A549 (cell line): ENCODE results near the gene RBM14. TPM values are rescaled to one million over a fixed set of nuclear protein-coding genes. Genes with fewer than 3 reads are reported as not detected.

Experiments
- ATAC-seq, 2 experiments: fragments of 200-7000 bp in 1 of 2; fragments of >200 bp in 1 of 2; cut with Nextera tagmentation in 1 of 2; cut with Tn5 transposase in 1 of 2; 3 replicates each; pipeline versions ENCODE4 v1.8.0 to v1.9.1; 2018 to 2020; ENCODE audit warnings: mild to moderate bottlenecking in 1 of 2, moderate library complexity in 1 of 2
- CTCF ChIA-PET: fragments of 300-600 bp; sonication (Branson Sonifier 250); formaldehyde crosslinking; extraction: SDS; loops from one replicate; lab custom pipeline; 2021; ENCODE audit warnings: antibody characterized with exemption, inconsistent platforms; lab: Yijun Ruan, JAX
- POLR2A ChIA-PET: fragments of 350-600 bp; formaldehyde crosslinking; extraction: SDS; loops from one replicate; lab custom pipeline; 2021; ENCODE audit warnings: antibody characterized with exemption, inconsistent platforms; lab: Yijun Ruan, JAX
- DNase-seq, 2 experiments: peaks; one replicate each; pipeline versions ENCODE4 v3.0.0 to v3.0.0-alpha.2; 2011 to 2016; ENCODE audit warnings: low read depth in 1 of 2, low spot score in 1 of 2
- FAIRE-seq: peaks from 2 replicates; lab custom pipeline; 2011; peaks lifted over from hg19 to GRCh38; lab: Jason Lieb, UNC
- H3K27ac ChIP-seq, 2 experiments: fragments of >200 bp; sonication (Bioruptor Twin); formaldehyde crosslinking; 3 replicates each; pipeline ENCODE4 v1.5.1; 2016 to 2017
- H3K4me1 ChIP-seq: fragments of >200 bp; sonication (Bioruptor Twin); formaldehyde crosslinking; 3 replicates; pipeline ENCODE4 v1.6.1; 2016
- H3K4me2 ChIP-seq: fragments of >200 bp; sonication (Bioruptor Twin); formaldehyde crosslinking; 3 replicates; pipeline ENCODE4 v1.6.1; 2016
- H3K4me3 ChIP-seq: fragments of >200 bp; sonication (Bioruptor Twin); formaldehyde crosslinking; 3 replicates; pipeline ENCODE4 v1.5.1; 2016
- H3K9me3 ChIP-seq: fragments of >200 bp; sonication (Bioruptor Twin); formaldehyde crosslinking; 3 replicates; pipeline ENCODE4 v1.6.1; 2016
- ATOH8 ChIP-seq: fragments of 250-450 bp; sonication (Bioruptor Pico); IDR thresholded peaks from 2 replicates; pipeline ENCODE4 v1.5.0; 2020; ENCODE audit warnings: low read depth, mild to moderate bottlenecking, moderate library complexity
- CEBPB ChIP-seq, 2 experiments: fragments of >200 bp in 1 of 2; sonication (Bioruptor Twin) in 1 of 2; formaldehyde crosslinking in 1 of 2; IDR thresholded peaks; 2 replicates each; pipeline ENCODE4 v1.6.1; 2012 to 2016
- CTCF ChIP-seq: fragments of >200 bp; sonication (Bioruptor Twin); formaldehyde crosslinking; IDR thresholded peaks from 3 replicates; pipeline ENCODE4 v1.5.1; 2016
- EHMT2 ChIP-seq: fragments of 200-600 bp; sonication (generic); IDR thresholded peaks from 2 replicates; pipeline ENCODE4 v1.6.1; 2016; ENCODE audit warnings: antibody characterized with exemption, low read depth, mild to moderate bottlenecking, moderate library complexity
- ELK1 ChIP-seq: fragments of 150-350 bp; IDR thresholded peaks from 2 replicates; pipeline ENCODE4 v1.6.1; 2014; ENCODE audit warnings: low read depth, mild to moderate bottlenecking, low read length
- ESRRA ChIP-seq: fragments of 150-350 bp; IDR thresholded peaks from 2 replicates; pipeline ENCODE4 v1.6.1; 2014; ENCODE audit warnings: mild to moderate bottlenecking, low read length, borderline replicate concordance
- GATA3 ChIP-seq: IDR thresholded peaks from 2 replicates; pipeline ENCODE4 v1.6.1; 2012; ENCODE audit warnings: borderline replicate concordance
- HEYL ChIP-seq: fragments of 250-450 bp; sonication (Bioruptor Pico); IDR thresholded peaks from 2 replicates; pipeline ENCODE4 v1.8.0; 2021; ENCODE audit warnings: mild to moderate bottlenecking, moderate library complexity
- HOXA7 ChIP-seq: fragments of 250-450 bp; sonication (Bioruptor Pico); IDR thresholded peaks from 2 replicates; pipeline ENCODE4 v1.5.0; 2020; ENCODE audit warnings: mild to moderate bottlenecking, moderate library complexity
- HOXB5 ChIP-seq: fragments of 250-450 bp; sonication (Bioruptor Pico); IDR thresholded peaks from 2 replicates; pipeline ENCODE4 v1.5.0; 2020; ENCODE audit warnings: mild to moderate bottlenecking, moderate library complexity
- MAFK ChIP-seq: fragments of 450-650 bp; IDR thresholded peaks from 2 replicates; pipeline ENCODE4 v1.6.1; 2014; ENCODE audit not compliant: partially characterized antibody
- PHF8 ChIP-seq: fragments of 200-600 bp; sonication (generic); IDR thresholded peaks from 2 replicates; pipeline ENCODE4 v1.6.1; 2016; ENCODE audit warnings: low read depth, mild to moderate bottlenecking, antibody characterized with exemption, moderate library complexity, borderline replicate concordance
- POLR2AphosphoS2 ChIP-seq: conservative IDR thresholded peaks from 2 replicates; pipeline ENCODE4 v1.6.1; 2012; ENCODE audit warnings: low read length, improper control_type of control experiment, inconsistent platforms
- RCOR1 ChIP-seq: fragments of 150-350 bp; IDR thresholded peaks from 2 replicates; pipeline ENCODE4 v1.6.1; 2014; ENCODE audit warnings: antibody characterized with exemption, low read length, low read depth
- SREBF2 ChIP-seq: fragments of 450-650 bp; IDR thresholded peaks from 2 replicates; pipeline ENCODE4 v1.6.1; 2014; ENCODE audit warnings: mild to moderate bottlenecking, moderate library complexity
- TP53 ChIP-seq: fragments of 250-450 bp; sonication (Bioruptor Pico); IDR thresholded peaks from 2 replicates; pipeline ENCODE4 v1.5.0; 2021; ENCODE audit warnings: mild to moderate bottlenecking, moderate library complexity
- USF2 ChIP-seq: fragments of 450-650 bp; IDR thresholded peaks from 2 replicates; pipeline ENCODE4 v1.6.1; 2014; ENCODE audit warnings: antibody characterized with exemption
- ZFP36 ChIP-seq: fragments of 450-650 bp; IDR thresholded peaks from 2 replicates; pipeline ENCODE4 v1.6.1; 2014; ENCODE audit warnings: borderline replicate concordance; ENCODE audit not compliant: partially characterized antibody
- ZNF302 ChIP-seq: fragments of 250-450 bp; sonication (Bioruptor Pico); IDR thresholded peaks from 2 replicates; pipeline ENCODE4 v1.9.0; 2021; ENCODE audit warnings: inconsistent platforms, mild to moderate bottlenecking, moderate library complexity
- ZSCAN20 ChIP-seq: fragments of 250-450 bp; sonication (Bioruptor Pico); IDR thresholded peaks from 2 replicates; pipeline ENCODE4 v1.8.0; 2022; ENCODE audit warnings: mild to moderate bottlenecking, moderate library complexity
- WGBS: methylation state at CpG from one replicate; pipeline ENCODE4 v1.1.6; 2017; ENCODE audit errors: missing lambda C conversion rate; 5-methylcytosine and 5-hydroxymethylcytosine counted together
- polyA plus RNA-seq, 4 experiments: library from polyadenylated mRNA; depleted of rRNA in 3 of 4; stranded (reverse); fragments of >200 nt; fragmentation: RNase III in 1 of 4; extraction: RNeasy Plus Mini Kit Qiagen cat#74134 plus additional on column Dnase treatment in 1 of 4; gene quantifications; 2 replicates in 3 of 4; 3 replicates in 1 of 4; pipeline ENCODE4 v1.2.3, GENCODE V29; 2011 to 2017

The RBM14 gene
- polyA plus RNA-seq, 2 of the 4 experiments (the other 2 are of a cell fraction): 33.0 to 103 TPM

GRCh38 chr11:66641834-66642233 lies 25.4 kb downstream of the RBM14 start:
- Histone ChIP-seq H3K4me2 (peak overlapping the region; percentile 83), H3K9me3 (no peaks in the 10 kb centered on the region), H3K4me1 (peaks cover 58% of the 10 kb centered on the region), H3K4me3 (peak overlapping the region; percentile 71), H3K27ac (no peak overlapping the region)
- FAIRE-seq (no peak), ATAC-seq (no peak), DNase-seq (no peak)
- WGBS: 33% methylated on average over 3 of the region's 3 CpGs
- CTCF ChIA-PET: interaction anchor here (0.8 kb wide), 1 partner anchor 37 kb away, joined by 4 read pairs; no protein-coding TSS in a partner anchor
- TF ChIP-seq EHMT2 (no peak), HEYL (CRISPR knock-in tag) (no peak), ATOH8 (CRISPR knock-in tag) (no peak), HOXA7 (no peak), SREBF2 (no peak), ZFP36 (no peak), ZSCAN20 (CRISPR knock-in tag) (no peak), CTCF (no peak), MAFK (no peak), HOXB5 (CRISPR knock-in tag) (no peak), GATA3 (no peak), TP53 (CRISPR knock-in tag) (no peak), ESRRA (no peak), ELK1 (no peak), ZNF302 (CRISPR knock-in tag) (no peak)
- POLR2A ChIA-PET: no interaction called here

GRCh38 chr11:66643745-66644437 lies 27.5 kb downstream of the RBM14 start:
- TF ChIP-seq POLR2AphosphoS2: 0 out of 2 replicates have a peak, but pooled peaks have one; percentile 65
- TF ChIP-seq RCOR1: no peak
- FAIRE-seq: no peak
- Histone ChIP-seq H3K27ac (no peak overlapping the region), H3K4me3 (no peak overlapping the region), H3K4me1 (peaks cover 49% of the 10 kb centered on the region), H3K9me3 (no peaks in the 10 kb centered on the region), H3K4me2 (0 out of 3 replicates have a peak overlapping the region, but pooled peaks have one; percentile 11)
- POLR2A ChIA-PET: no interaction called here
- WGBS: 95% methylated on average over 24 of the region's 24 CpGs
- DNase-seq: no peak
- CTCF ChIA-PET: interaction anchor here (0.5 to 1.4 kb wide), 4 partner anchors 26 to 1150 kb away, joined by 3 to 6 read pairs (median 4); partner anchors contain the start of gene RBM4B
- ATAC-seq: no peak

- ATAC-seq (no peak), FAIRE-seq (no peak), DNase-seq (no peak)
- POLR2A ChIA-PET: interaction anchor here (5.3 kb wide), 1 partner anchor 9 kb away, joined by 31 read pairs; the partner anchor contains the start of gene RBM4
- Histone ChIP-seq H3K4me3 (no peak overlapping the region), H3K4me2 (no peak overlapping the region), H3K9me3 (no peaks in the 10 kb centered on the region), H3K4me1 (peaks cover 26% of the 10 kb centered on the region), H3K27ac (no peak overlapping the region)
- TF ChIP-seq USF2 (no peak), PHF8 (no peak), CEBPB (IDR thresholded peaks at IDR 0.05) (no peak)
- 96% methylated on average over 4 of the region's 4 CpGs for WGBS
- CTCF ChIA-PET: interaction anchor here (3.2 kb wide), 1 partner anchor 14 kb away, joined by 11 read pairs; no protein-coding TSS in a partner anchor
These were observed 30.4 kb downstream of the RBM14 start for GRCh38 chr11:66646828-66647227.
